Measurements from ENCODE around the gene KIAA0930.

GRCh38 chr22:45211848-45212247, 28.8 kb downstream of the KIAA0930 start:
- TF ChIP-seq ZNF239 (tag by site-specific recombination; IDR thresholded peaks at IDR 0.05) (no peak), CTCF (tag by site-specific recombination; IDR thresholded peaks at IDR 0.05) (no peak), ZNF830 (tag by site-specific recombination; IDR thresholded peaks at IDR 0.05; ENCODE audit: low read depth) (no peak)
